Activated naive CD4-positive, alpha-beta T cell (primary cell): ENCODE measurements around the gene CSF2RB.

ENCODE experiments used
- DNase-seq, 4 experiments: peaks; one replicate each; lab custom pipeline; 2025; lab: John Stamatoyannopoulos, UW

The CSF2RB gene

GRCh38 chr22:36936362-36937116 lies 23.1 kb downstream of the CSF2RB start:
- DNase-seq, result no peak

GRCh38 chr22:36937319-36938027 lies 24.0 kb downstream of the CSF2RB start:
- no peak for DNase-seq

GRCh38 chr22:36938028-36938425 lies 24.6 kb downstream of the CSF2RB start:
- no peak for DNase-seq

- no peak for DNase-seq
These were observed 25.5 kb downstream of the CSF2RB start for GRCh38 chr22:36938886-36939285.

GRCh38 chr22:36940676-36941075 lies 27.2 kb downstream of the CSF2RB start:
- no peak for DNase-seq

- no peak for DNase-seq
These were observed 29.1 kb downstream of the CSF2RB start for GRCh38 chr22:36942556-36942955.

GRCh38 chr22:36946421-36947158 lies 33.2 kb downstream of the CSF2RB start:
- no peak for DNase-seq

- no peak for DNase-seq
These were observed 35.1 kb downstream of the CSF2RB start for GRCh38 chr22:36948273-36949225.

GRCh38 chr22:36950797-36951590 lies 37.6 kb downstream of the CSF2RB start:
- DNase-seq, result no peak

- no peak for DNase-seq
These were observed 38.3 kb downstream of the CSF2RB start for GRCh38 chr22:36951746-36952145.

- no peak for DNase-seq
These were observed 40.0 kb downstream of the CSF2RB start for GRCh38 chr22:36953239-36954080.

GRCh38 chr22:36954251-36955014 lies 41.0 kb downstream of the CSF2RB start:
- DNase-seq, result no peak

- no peak for DNase-seq
These were observed 42.3 kb downstream of the CSF2RB start for GRCh38 chr22:36955691-36956090.

GRCh38 chr22:36958366-36958765 lies 44.9 kb downstream of the CSF2RB start:
- no peak for DNase-seq

GRCh38 chr22:36961626-36962025 lies 48.2 kb downstream of the CSF2RB start:
- no peak for DNase-seq

- DNase-seq, result no peak
These were observed 49.9 kb downstream of the CSF2RB start for GRCh38 chr22:36963302-36963701.

GRCh38 chr22:36964106-36964505 lies 50.7 kb downstream of the CSF2RB start:
- no peak for DNase-seq

GRCh38 chr22:36965696-36966095 lies 52.3 kb downstream of the CSF2RB start:
- no peak for DNase-seq
